ENCODE results near the gene ZNF160. TPM values are rescaled to one million over a fixed set of nuclear protein-coding genes. Genes with fewer than 3 reads are reported as not detected.
A peak's percentile ranks its signal among the peaks of the same experiment; 100 is the strongest.

Gene ZNF160
- 16.8 TPM for total RNA-seq
- long read RNA-seq, full-length matches to known transcripts: 18 of 27 reads
- long read RNA-seq, partial matches to known transcripts: 0 of 27 reads
- long read RNA-seq, other reads (novel, unspliced or antisense): 9 of 27 reads

DNA sequence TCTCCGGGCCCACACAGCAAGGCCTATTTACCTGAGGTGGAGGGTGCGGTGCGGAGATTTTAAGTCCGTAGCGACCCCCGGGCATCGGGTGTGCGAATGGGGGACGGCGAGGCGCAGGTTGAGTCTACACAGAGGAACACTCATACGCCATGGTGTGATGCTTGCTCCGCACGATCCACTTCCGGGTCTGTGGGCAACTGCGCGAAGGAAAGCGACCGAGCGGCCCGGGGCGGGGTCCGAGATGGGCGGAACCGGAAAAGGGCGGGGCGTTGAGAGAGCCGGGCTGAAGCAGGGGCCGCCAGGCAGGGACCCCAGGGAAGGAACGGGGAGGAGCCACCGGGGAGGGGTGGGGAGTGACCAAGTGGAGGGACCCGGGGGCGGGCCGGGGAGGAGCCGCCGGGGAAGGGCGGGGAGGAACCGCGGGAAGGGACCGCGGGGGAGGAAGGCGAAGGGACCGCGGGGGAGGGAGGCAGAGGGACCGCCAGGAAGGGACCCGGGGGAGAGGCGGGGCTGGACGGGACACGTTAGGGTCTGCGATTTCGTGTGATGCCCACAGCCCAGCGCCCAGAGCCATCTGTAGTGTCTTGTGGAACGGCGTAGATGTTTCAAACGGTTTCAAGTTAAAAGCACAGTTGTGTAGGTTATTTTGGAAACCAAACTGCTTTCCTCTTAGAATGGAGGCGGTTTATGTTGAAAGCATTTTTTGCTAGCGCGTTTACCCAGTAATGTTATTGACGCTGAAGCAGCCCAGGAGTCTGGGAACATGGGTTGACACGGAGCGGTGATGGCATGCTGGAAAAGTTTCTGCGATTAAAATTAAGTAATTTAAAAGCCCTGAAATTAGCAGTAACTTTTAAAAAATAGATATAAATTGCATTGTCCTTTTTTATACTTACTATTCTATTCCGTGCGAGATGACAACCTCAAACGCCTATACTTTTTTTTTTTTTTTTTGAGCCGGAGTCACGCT, at the start of gene ZNF160:
Gene ZNF160 (minus strand): TSS at position 189 of the 970 bp plus-strand sequence. CDS start 17,146 bp downstream, outside the sequence.
- Histone ChIP-seq H3K36me3 (peaks cover 15% of the 10 kb centered on the region), H3K27me3 (ENCODE audit: low read depth) (no peaks in the 10 kb centered on the region), H3K4me1 (peaks cover 48% of the 10 kb centered on the region), H3K27ac (replicated peaks) (peak within 1 kb of the TSS; percentile 97), H3K4me3 (peak within 1 kb of the TSS; percentile 93), H3K9me3 (replicated peaks) (no peaks in the 10 kb centered on the region)
- peak; percentile 100 for DNase-seq
- TF ChIP-seq, protein P1, sequence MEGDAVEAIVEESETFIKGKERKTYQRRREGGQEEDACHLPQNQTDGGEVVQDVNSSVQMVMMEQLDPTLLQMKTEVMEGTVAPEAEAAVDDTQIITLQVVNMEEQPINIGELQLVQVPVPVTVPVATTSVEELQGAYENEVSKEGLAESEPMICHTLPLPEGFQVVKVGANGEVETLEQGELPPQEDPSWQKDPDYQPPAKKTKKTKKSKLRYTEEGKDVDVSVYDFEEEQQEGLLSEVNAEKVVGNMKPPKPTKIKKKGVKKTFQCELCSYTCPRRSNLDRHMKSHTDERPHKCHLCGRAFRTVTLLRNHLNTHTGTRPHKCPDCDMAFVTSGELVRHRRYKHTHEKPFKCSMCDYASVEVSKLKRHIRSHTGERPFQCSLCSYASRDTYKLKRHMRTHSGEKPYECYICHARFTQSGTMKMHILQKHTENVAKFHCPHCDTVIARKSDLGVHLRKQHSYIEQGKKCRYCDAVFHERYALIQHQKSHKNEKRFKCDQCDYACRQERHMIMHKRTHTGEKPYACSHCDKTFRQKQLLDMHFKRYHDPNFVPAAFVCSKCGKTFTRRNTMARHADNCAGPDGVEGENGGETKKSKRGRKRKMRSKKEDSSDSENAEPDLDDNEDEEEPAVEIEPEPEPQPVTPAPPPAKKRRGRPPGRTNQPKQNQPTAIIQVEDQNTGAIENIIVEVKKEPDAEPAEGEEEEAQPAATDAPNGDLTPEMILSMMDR (IDR thresholded peaks at IDR 0.05; ENCODE audit: borderline replicate concordance): no peak
- intact Hi-C loops (cut with micrococcal nuclease): no loop called here

DNA sequence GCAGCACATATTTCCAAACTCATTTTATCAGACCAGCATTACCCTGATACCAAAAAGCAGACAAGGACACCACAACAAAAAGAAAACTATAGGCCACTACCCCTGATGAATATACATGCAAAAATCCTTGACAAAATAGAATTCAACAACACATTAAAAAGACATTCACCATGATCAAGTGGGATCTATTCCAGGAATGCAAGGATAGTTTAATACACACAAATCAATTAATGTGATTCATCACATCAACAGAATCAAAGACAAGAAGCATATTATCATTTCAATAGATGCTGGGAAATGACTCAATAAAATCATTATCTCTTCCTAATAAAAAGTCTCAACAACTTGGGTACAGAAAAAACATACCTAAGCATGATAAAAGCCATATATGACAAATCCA, 44.4 kb upstream of the ZNF160 start:
- Histone ChIP-seq H3K27me3 (ENCODE audit: low read depth) (no peaks in the 10 kb centered on the region), H3K36me3 (peaks cover 94% of the 10 kb centered on the region), H3K27ac (replicated peaks) (no peak overlapping the region), H3K9me3 (replicated peaks) (peaks cover 92% of the 10 kb centered on the region), H3K4me1 (no peaks in the 10 kb centered on the region), H3K4me3 (no peak overlapping the region)
- TF ChIP-seq, protein P1 (IDR thresholded peaks at IDR 0.05; ENCODE audit: borderline replicate concordance): no peak
- no peak for DNase-seq
- intact Hi-C loops (cut with micrococcal nuclease): no loop called here

DNA sequence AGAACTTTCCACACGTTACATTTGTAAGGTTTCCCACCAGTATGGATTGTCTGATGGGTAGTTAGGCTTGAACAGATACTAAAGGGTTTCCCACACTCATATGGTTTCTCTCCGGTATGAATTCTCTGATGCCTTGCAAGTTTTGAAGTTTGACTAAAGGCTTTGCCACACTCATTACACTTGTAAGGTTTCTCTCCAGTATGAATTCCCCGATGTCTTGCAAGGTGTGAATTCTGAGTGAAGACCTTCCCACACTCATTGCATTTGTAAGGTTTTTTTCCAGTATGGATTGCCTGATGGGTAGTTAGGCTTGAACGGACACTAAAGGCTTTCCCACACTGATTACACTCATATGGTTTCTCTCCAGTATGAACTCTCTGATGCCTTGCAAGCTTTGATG, 37.1 kb upstream of the ZNF160 start:
- peaks cover 86% of the 10 kb centered on the region for H3K9me3 ChIP-seq (replicated peaks)
- no peaks in the 10 kb centered on the region for H3K4me1 ChIP-seq
- no peak overlapping the region for H3K4me3 ChIP-seq
- no peaks in the 10 kb centered on the region for H3K27me3 ChIP-seq (ENCODE audit: low read depth)
- intact Hi-C loops (cut with micrococcal nuclease): no loop called here
- no peak for DNase-seq
- H3K27ac ChIP-seq (replicated peaks): no peak overlapping the region
- H3K36me3 ChIP-seq: peaks cover 57% of the 10 kb centered on the region
- TF ChIP-seq, protein P1 (IDR thresholded peaks at IDR 0.05; ENCODE audit: borderline replicate concordance): no peak

DNA sequence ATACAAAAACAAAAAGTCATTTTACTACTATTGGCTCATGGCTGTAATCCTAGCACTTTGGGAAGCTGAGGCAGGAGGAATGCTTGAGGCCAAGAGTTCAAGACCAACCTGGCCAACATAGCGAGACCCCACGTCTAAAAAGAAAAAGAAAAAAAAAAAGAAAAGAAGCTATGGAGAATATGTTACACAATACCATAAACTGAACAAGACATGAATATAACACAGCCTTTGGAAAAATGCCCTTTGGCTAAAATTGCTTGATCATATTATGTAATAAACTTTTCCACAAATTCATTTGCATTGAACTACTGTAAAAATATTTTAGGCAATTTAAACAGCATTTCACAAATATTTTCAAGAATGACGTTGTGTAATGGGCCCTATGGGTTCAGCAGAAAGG, 33.2 kb upstream of the ZNF160 start:
- Histone ChIP-seq H3K36me3 (peaks cover 23% of the 10 kb centered on the region), H3K4me1 (peaks cover 17% of the 10 kb centered on the region), H3K4me3 (no peak overlapping the region), H3K27ac (replicated peaks) (no peak overlapping the region), H3K9me3 (replicated peaks) (peaks cover 53% of the 10 kb centered on the region), H3K27me3 (ENCODE audit: low read depth) (no peaks in the 10 kb centered on the region)
- no peak for DNase-seq
- TF ChIP-seq, protein P1 (IDR thresholded peaks at IDR 0.05; ENCODE audit: borderline replicate concordance): no peak
- intact Hi-C loops (cut with micrococcal nuclease): no loop called here

DNA sequence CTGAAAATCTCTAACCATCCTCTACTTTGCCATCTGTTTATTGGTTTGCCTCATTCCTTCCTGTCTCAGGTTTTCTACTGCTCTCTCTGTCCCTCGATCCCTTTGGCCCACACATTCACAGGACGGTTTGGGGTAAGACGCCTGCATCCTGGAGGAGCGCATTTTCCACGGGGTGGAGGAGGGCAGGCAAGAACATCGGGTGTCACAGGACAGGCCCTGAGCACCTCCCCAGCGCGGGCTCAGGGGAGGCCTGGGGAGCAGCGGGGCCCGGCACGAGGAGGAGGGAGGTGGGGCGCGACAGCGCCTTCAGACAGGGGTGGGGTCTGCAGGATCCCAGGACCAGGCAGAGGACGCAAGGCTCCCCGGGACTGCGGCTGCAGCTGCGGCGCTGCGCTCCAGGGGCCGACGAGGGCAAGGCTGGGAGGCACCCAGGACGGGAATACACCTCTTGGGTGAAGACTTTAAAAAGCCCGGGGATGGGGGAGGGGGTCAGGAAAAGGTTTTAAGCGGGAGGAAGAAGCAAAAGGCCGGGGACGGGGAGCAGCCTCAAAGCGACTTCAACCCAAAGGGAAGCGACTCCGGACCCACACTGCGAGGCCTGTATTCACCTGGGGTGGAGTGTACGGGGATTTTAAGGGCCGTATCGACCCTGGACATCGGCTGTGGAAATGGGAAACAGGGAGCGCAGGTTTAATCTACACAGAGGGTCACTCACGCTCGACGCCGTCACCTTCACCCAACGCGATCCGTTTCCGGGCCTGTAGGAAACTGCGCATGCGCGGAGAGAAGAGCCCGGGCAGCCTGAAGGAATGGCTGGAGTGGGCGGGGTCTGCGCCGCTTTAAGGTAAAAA, 29.1 kb upstream of the ZNF160 start, which contains the start of gene ZNF415:
Gene ZNF415 (minus strand): TSS at position 770 of the 851 bp plus-strand sequence. CDS start 10,234 bp downstream, outside the sequence.
- intact Hi-C loops (cut with micrococcal nuclease): no loop called here

More for the DNA sequence above, 29.1 kb upstream of the ZNF160 start, which contains the start of gene ZNF415:
- Histone ChIP-seq H3K9me3 (replicated peaks) (peaks cover 12% of the 10 kb centered on the region), H3K27ac (replicated peaks) (peak within 1 kb of the TSS; percentile 90), H3K36me3 (no peaks in the 10 kb centered on the region), H3K4me1 (peaks cover 46% of the 10 kb centered on the region), H3K4me3 (peak within 1 kb of the TSS; percentile 86), H3K27me3 (ENCODE audit: low read depth) (no peaks in the 10 kb centered on the region)
- peak; percentile 82 for DNase-seq
- TF ChIP-seq, protein P1 (IDR thresholded peaks at IDR 0.05; ENCODE audit: borderline replicate concordance): no peak

Data from left ventricle myocardium inferior (tissue), 1 donor.